ENCODE results near the gene MPND.
"Not testable (repeated sequence)": the region's sequence is repeated elsewhere in the genome, so short reads cannot be mapped to it uniquely, and the experiment has no call there.

MPND gene

GRCh38 chr19:4342615-4343369 lies 570 bp upstream of the MPND start:
- TF ChIP-seq CTCF (IDR thresholded peaks at IDR 0.05) (peak; percentile 63), ZFX (IDR thresholded peaks at IDR 0.05; ENCODE audit: borderline replicate concordance) (no peak)
- H3K27ac ChIP-seq = peak overlapping the region; percentile 95

GRCh38 chr19:4345342-4346019 lies 2.1 kb downstream of the MPND start:
- H3K27ac ChIP-seq = no peak overlapping the region
- TF ChIP-seq CTCF (IDR thresholded peaks at IDR 0.05) (no peak), ZFX (IDR thresholded peaks at IDR 0.05; ENCODE audit: borderline replicate concordance) (no peak)

GRCh38 chr19:4346020-4346383 lies 2.6 kb downstream of the MPND start:
- H3K27ac ChIP-seq = no peak overlapping the region
- TF ChIP-seq ZFX (IDR thresholded peaks at IDR 0.05; ENCODE audit: borderline replicate concordance) = no peak
- TF ChIP-seq CTCF (IDR thresholded peaks at IDR 0.05) = no peak

- no peak overlapping the region for H3K27ac ChIP-seq
- TF ChIP-seq ZFX (IDR thresholded peaks at IDR 0.05; ENCODE audit: borderline replicate concordance) = no peak
- TF ChIP-seq CTCF (IDR thresholded peaks at IDR 0.05) = no peak
Observed at GRCh38 chr19:4347521-4347920, 4.2 kb downstream of the MPND start.

GRCh38 chr19:4349225-4349624 lies 5.9 kb downstream of the MPND start:
- H3K27ac ChIP-seq = not testable (repeated sequence)

GRCh38 chr19:4350111-4350510 lies 6.7 kb downstream of the MPND start:
- TF ChIP-seq CTCF (IDR thresholded peaks at IDR 0.05) = no peak
- TF ChIP-seq ZFX (IDR thresholded peaks at IDR 0.05; ENCODE audit: borderline replicate concordance) = no peak
- H3K27ac ChIP-seq = no peak overlapping the region

- no peak for TF ChIP-seq ZFX (IDR thresholded peaks at IDR 0.05; ENCODE audit: borderline replicate concordance)
- TF ChIP-seq CTCF (IDR thresholded peaks at IDR 0.05) = no peak
- no peak overlapping the region for H3K27ac ChIP-seq
Observed at GRCh38 chr19:4350726-4351125, 7.4 kb downstream of the MPND start.

All from 22Rv1 (cell line).